ELR (cell line): ENCODE results near the gene PLCB1.

Experiments
- DNase-seq: peaks from one replicate; pipeline ENCODE4 v3.0.0-alpha.2; 2015; ENCODE audit warnings: low read depth

The PLCB1 gene

DNA sequence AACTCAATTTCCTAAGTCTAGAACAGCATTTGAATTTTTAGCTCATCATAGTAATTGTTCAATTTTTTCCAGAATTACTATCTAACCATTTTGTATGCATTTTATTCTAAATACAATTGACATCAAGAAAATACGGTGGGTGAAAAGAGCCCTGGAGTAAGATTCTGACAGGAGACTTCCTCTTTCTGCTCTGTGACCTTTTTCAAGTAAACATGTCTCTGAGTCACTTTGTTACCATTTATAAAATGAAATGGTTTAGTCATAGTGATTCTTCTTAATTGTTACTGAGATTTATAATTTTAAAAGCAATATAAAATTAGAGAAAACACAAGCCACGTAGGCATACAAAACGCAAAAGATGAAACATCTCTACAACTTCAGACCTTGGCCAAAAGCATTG, 80.2 kb downstream of the PLCB1 start:
- DNase-seq, result peak; percentile 50

DNA sequence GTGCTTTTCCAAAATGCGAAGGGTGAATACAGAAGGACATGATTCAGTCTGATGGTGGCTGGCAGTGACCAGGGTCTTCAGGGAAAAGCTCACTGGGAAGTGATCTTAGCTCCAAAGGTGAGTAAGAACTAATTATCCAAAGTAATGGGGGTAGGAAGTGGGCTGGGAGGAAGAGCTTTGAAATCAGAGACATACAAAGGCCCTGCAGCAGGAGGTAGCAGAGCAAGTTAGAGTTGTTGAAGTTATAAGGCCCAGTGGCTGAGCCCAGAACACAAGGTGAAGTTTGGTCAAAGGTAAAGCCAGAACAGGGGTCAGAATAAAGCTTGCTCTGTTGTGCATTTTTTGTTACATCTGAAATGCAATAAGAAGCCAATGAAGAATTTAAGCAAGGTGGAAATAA, 81.2 kb downstream of the PLCB1 start:
- DNase-seq, result no peak

DNA sequence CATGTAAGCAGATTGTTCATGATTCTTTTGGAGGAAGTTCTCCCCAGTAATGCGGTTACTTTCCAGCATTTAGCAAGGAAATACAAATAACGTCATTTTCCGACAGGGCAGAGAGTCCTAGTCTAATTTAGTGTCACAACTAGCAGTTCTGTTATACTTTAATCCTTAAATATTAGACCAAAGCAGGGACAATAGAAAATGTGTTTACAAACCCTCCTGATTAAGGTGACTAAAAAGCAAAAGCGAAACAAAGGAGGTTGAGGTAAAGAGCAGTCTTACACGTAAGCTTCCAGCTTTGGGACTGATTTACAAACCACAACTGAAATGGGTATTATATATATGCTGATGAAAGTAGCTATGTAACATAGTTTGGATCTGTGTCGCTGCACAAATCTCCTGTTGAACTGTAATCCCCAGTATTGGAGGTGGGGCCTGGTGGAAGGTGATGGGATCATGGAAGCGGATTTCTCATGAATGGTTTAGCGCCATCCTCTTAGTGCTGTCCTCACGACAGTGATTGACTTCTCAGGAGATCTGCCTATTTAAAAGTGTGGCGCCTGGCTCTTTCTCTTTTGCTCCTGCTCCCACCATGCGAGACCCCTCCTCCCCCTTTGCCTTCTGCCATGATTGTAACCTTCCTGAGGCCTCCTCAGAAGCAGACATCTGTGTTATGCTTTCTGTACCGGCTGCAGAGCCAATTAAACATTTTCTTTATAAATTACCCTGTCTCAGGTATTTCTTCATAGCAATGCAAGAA, 81.9 kb downstream of the PLCB1 start:
- DNase-seq, result no peak

GRCh38 chr20:8215361-8215781, 83.3 kb downstream of the PLCB1 start:
- DNase-seq, result no peak

- DNase-seq, result no peak
These were observed 84.5 kb downstream of the PLCB1 start for GRCh38 chr20:8216375-8217200.

DNA sequence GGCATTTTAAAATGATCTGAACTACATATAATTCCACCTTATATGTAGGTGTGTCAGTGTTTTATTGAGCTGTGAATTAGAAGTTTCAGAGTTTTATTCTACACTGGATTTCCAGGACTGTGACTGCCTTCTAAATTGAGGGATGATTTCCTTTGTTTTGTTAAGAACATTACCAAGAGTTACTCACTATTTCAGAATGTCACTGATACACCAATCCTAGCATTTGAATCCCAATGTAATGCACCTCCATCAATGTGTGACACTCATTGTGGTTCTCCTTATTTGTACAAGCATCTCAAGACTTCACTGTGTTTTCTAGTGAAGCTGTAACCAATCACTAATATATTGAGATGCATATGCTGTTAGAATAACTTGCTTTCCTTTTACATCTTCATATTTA, 86.8 kb downstream of the PLCB1 start:
- DNase-seq, result peak; percentile 57

- no peak for DNase-seq
These were observed 87.3 kb downstream of the PLCB1 start for GRCh38 chr20:8219403-8219802.

GRCh38 chr20:8220716-8221115, 88.7 kb downstream of the PLCB1 start:
- no peak for DNase-seq

- no peak for DNase-seq
These were observed 89.9 kb downstream of the PLCB1 start for GRCh38 chr20:8221887-8222419.

- DNase-seq, result peak; percentile 69
These were observed 91.2 kb downstream of the PLCB1 start for GRCh38 chr20:8223091-8223870.

DNA sequence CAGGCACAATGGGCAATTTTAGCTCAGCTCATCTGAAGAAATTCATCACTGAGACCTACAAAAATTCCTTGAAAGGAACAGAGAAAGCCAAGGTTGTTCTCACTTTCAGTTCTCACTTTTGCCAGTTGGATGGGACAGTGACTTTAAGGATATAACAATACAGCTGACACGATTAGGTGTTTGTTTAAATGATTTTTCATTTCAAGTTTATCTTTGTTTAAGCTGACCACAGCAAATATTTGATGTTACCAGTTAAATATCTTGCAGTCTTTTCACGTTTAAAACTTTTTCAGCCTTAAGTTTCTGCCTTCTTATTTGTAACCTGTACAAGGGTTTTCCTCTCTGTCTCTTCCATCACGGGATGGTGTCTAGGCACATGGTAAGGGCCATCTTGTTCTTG, 93.6 kb downstream of the PLCB1 start:
- DNase-seq, result no peak

DNA sequence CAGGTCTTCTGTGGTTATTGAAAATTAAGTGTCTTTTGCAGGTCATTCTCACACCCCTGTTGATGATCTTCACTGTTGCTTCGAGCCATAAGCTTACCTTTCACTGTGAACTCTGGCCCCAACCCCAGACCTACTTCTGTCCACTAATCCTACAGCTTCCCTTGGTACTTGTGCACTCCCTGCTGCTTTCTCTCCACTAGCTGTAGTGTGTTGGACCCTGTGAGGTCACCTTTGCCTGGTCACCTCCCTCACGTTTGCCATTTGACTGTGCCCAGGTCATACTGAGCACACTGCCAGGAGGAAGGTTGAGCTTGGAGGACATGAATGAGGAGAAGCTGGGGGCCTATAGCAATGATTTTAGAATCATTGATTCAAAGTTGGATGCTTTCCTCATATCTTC, 94.0 kb downstream of the PLCB1 start:
- DNase-seq, result no peak

- DNase-seq, result no peak
These were observed 95.2 kb downstream of the PLCB1 start for GRCh38 chr20:8227293-8227692.

- DNase-seq, result no peak
These were observed 96.2 kb downstream of the PLCB1 start for GRCh38 chr20:8228315-8228714.

GRCh38 chr20:8229090-8229489, 97.0 kb downstream of the PLCB1 start:
- DNase-seq, result no peak

DNA sequence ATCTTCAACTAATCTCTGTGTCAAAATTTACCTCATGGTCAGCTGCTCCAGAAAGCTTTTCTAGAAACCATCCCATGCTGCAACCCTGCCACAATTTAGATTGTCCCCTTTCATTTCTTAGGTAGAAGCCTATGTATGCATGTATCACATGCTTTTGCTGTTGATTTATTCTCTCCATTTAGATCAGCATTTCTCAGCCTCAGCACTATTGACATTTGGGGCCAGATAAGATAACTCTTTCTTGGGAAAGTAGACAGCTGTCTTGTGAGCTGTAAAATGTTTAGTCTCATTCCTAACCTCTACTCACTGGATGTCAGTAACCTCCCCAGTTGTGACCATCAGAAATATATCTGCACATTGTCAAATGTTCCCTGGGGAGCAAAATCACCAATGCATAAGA, 99.0 kb downstream of the PLCB1 start:
- no peak for DNase-seq

GRCh38 chr20:8232332-8232731, 100.3 kb downstream of the PLCB1 start:
- no peak for DNase-seq

- DNase-seq, result no peak
These were observed 102.5 kb downstream of the PLCB1 start for GRCh38 chr20:8234580-8234979.

- DNase-seq, result no peak
These were observed 110.0 kb downstream of the PLCB1 start for GRCh38 chr20:8242066-8242465.

- DNase-seq, result no peak
These were observed 111.0 kb downstream of the PLCB1 start for GRCh38 chr20:8242827-8243724.

GRCh38 chr20:8244637-8245036, 112.6 kb downstream of the PLCB1 start:
- DNase-seq, result no peak
